Dendritic cell treated with granulocyte-macrophage colony-stimulating factor and Interleukin-4, amounts not matched to agents 40 ng/mL and 50 ng/mL, for 4 days (primary cell): ENCODE results near the gene SLC4A4.

Source experiments
- H3K27ac Mint-ChIP-seq: one replicate; pipeline ENCODE4 v1.8.0; 2022; ENCODE audit warnings: mild to moderate bottlenecking, mixed read lengths
- H3K27me3 Mint-ChIP-seq: one replicate; pipeline ENCODE4 v1.8.0; 2022; ENCODE audit warnings: mild to moderate bottlenecking, mixed read lengths
- H3K36me3 Mint-ChIP-seq: one replicate; pipeline ENCODE4 v1.8.0; 2022; ENCODE audit warnings: low read depth, mixed read lengths
- H3K4me1 Mint-ChIP-seq: one replicate; pipeline ENCODE4 v1.8.0; 2022; ENCODE audit warnings: low read depth, mixed read lengths
- H3K4me3 Mint-ChIP-seq: one replicate; pipeline ENCODE4 v1.8.0; 2022; ENCODE audit warnings: mild to moderate bottlenecking, moderate library complexity, mixed read lengths
- H3K9me3 Mint-ChIP-seq: one replicate; pipeline ENCODE4 v1.8.0; 2022; ENCODE audit warnings: mixed read lengths
- intact Hi-C: fragments of 100-400 bp; cut with micrococcal nuclease; formaldehyde crosslinking; loops from one replicate; pipeline ENCODE4 v1.15.0; 2022

The SLC4A4 gene

GRCh38 chr4:71568131-71568530, 229.3 kb downstream of the SLC4A4 start:
- intact Hi-C loops, result no loop called here
- Mint-ChIP-seq H3K9me3 (no peaks in the 10 kb centered on the region), H3K4me1 (no peaks in the 10 kb centered on the region), H3K4me3 (no peak overlapping the region), H3K27ac (no peak overlapping the region), H3K27me3 (no peaks in the 10 kb centered on the region), H3K36me3 (no peaks in the 10 kb centered on the region)

- Mint-ChIP-seq H3K9me3 (no peaks in the 10 kb centered on the region), H3K36me3 (no peaks in the 10 kb centered on the region), H3K27me3 (no peaks in the 10 kb centered on the region), H3K4me3 (no peak overlapping the region), H3K4me1 (no peaks in the 10 kb centered on the region), H3K27ac (no peak overlapping the region)
- intact Hi-C loops, result no loop called here
Observed at GRCh38 chr4:71570492-71570891, 231.7 kb downstream of the SLC4A4 start.

GRCh38 chr4:71571346-71571745, 232.5 kb downstream of the SLC4A4 start:
- H3K4me3 Mint-ChIP-seq, result no peak overlapping the region
- no peaks in the 10 kb centered on the region for H3K27me3 Mint-ChIP-seq
- no peaks in the 10 kb centered on the region for H3K36me3 Mint-ChIP-seq
- intact Hi-C loops, result no loop called here
- H3K4me1 Mint-ChIP-seq, result no peaks in the 10 kb centered on the region
- H3K9me3 Mint-ChIP-seq, result no peaks in the 10 kb centered on the region
- H3K27ac Mint-ChIP-seq, result no peak overlapping the region

GRCh38 chr4:71583971-71584370, 245.2 kb downstream of the SLC4A4 start:
- H3K4me1 Mint-ChIP-seq, result no peaks in the 10 kb centered on the region

GRCh38 chr4:71584585-71584984, 245.8 kb downstream of the SLC4A4 start:
- Mint-ChIP-seq H3K36me3 (no peaks in the 10 kb centered on the region), H3K4me3 (no peak overlapping the region), H3K27me3 (no peaks in the 10 kb centered on the region), H3K9me3 (peaks cover 20% of the 10 kb centered on the region), H3K27ac (no peak overlapping the region), H3K4me1 (no peaks in the 10 kb centered on the region)
- intact Hi-C loops, result no loop called here

More at GRCh38 chr4:71583971-71584370, 245.2 kb downstream of the SLC4A4 start:
- H3K9me3 Mint-ChIP-seq, result peaks cover 19% of the 10 kb centered on the region
- intact Hi-C loops, result no loop called here
- H3K27ac Mint-ChIP-seq, result no peak overlapping the region
- no peaks in the 10 kb centered on the region for H3K27me3 Mint-ChIP-seq
- H3K36me3 Mint-ChIP-seq, result no peaks in the 10 kb centered on the region
- H3K4me3 Mint-ChIP-seq, result no peak overlapping the region

GRCh38 chr4:71586087-71586763, 247.4 kb downstream of the SLC4A4 start:
- H3K27ac Mint-ChIP-seq, result no peak overlapping the region
- peaks cover 21% of the 10 kb centered on the region for H3K9me3 Mint-ChIP-seq
- no peak overlapping the region for H3K4me3 Mint-ChIP-seq
- intact Hi-C loops, result no loop called here
- no peaks in the 10 kb centered on the region for H3K36me3 Mint-ChIP-seq
- H3K4me1 Mint-ChIP-seq, result no peaks in the 10 kb centered on the region
- H3K27me3 Mint-ChIP-seq, result no peaks in the 10 kb centered on the region

GRCh38 chr4:71587995-71588394, 249.2 kb downstream of the SLC4A4 start:
- Mint-ChIP-seq H3K4me1 (no peaks in the 10 kb centered on the region), H3K27me3 (no peaks in the 10 kb centered on the region), H3K36me3 (no peaks in the 10 kb centered on the region), H3K4me3 (no peak overlapping the region), H3K27ac (no peak overlapping the region), H3K9me3 (peaks cover 7% of the 10 kb centered on the region)
- intact Hi-C loops, result no loop called here

- H3K27me3 Mint-ChIP-seq, result no peaks in the 10 kb centered on the region
- H3K4me3 Mint-ChIP-seq, result no peak overlapping the region
- H3K9me3 Mint-ChIP-seq, result peaks cover 7% of the 10 kb centered on the region
- no peaks in the 10 kb centered on the region for H3K4me1 Mint-ChIP-seq
- H3K27ac Mint-ChIP-seq, result no peak overlapping the region
- intact Hi-C loops, result no loop called here
- no peaks in the 10 kb centered on the region for H3K36me3 Mint-ChIP-seq
Observed at GRCh38 chr4:71592793-71593192, 254.0 kb downstream of the SLC4A4 start.

GRCh38 chr4:71593311-71593710, 254.5 kb downstream of the SLC4A4 start:
- Mint-ChIP-seq H3K9me3 (peaks cover 7% of the 10 kb centered on the region), H3K4me1 (no peaks in the 10 kb centered on the region), H3K27ac (no peak overlapping the region), H3K36me3 (no peaks in the 10 kb centered on the region), H3K4me3 (no peak overlapping the region), H3K27me3 (no peaks in the 10 kb centered on the region)
- intact Hi-C loops, result no loop called here

GRCh38 chr4:71595576-71596108, 256.8 kb downstream of the SLC4A4 start:
- no peaks in the 10 kb centered on the region for H3K36me3 Mint-ChIP-seq
- no peak overlapping the region for H3K4me3 Mint-ChIP-seq
- H3K9me3 Mint-ChIP-seq, result no peaks in the 10 kb centered on the region
- H3K4me1 Mint-ChIP-seq, result no peaks in the 10 kb centered on the region
- intact Hi-C loops, result no loop called here
- H3K27ac Mint-ChIP-seq, result no peak overlapping the region
- H3K27me3 Mint-ChIP-seq, result no peaks in the 10 kb centered on the region

GRCh38 chr4:71599578-71599977, 260.8 kb downstream of the SLC4A4 start:
- intact Hi-C loops, result no loop called here
- Mint-ChIP-seq H3K4me3 (no peak overlapping the region), H3K27ac (no peak overlapping the region), H3K36me3 (no peaks in the 10 kb centered on the region), H3K9me3 (no peaks in the 10 kb centered on the region), H3K27me3 (no peaks in the 10 kb centered on the region), H3K4me1 (no peaks in the 10 kb centered on the region)

GRCh38 chr4:71602289-71602900, 263.6 kb downstream of the SLC4A4 start:
- no peak overlapping the region for H3K27ac Mint-ChIP-seq
- no peaks in the 10 kb centered on the region for H3K4me1 Mint-ChIP-seq
- peaks cover 8% of the 10 kb centered on the region for H3K9me3 Mint-ChIP-seq
- H3K4me3 Mint-ChIP-seq, result no peak overlapping the region
- H3K27me3 Mint-ChIP-seq, result no peaks in the 10 kb centered on the region
- intact Hi-C loops, result no loop called here
- no peaks in the 10 kb centered on the region for H3K36me3 Mint-ChIP-seq

GRCh38 chr4:71604785-71605184, 266.0 kb downstream of the SLC4A4 start:
- H3K27me3 Mint-ChIP-seq, result no peaks in the 10 kb centered on the region
- intact Hi-C loops, result no loop called here
- no peak overlapping the region for H3K27ac Mint-ChIP-seq
- no peaks in the 10 kb centered on the region for H3K4me1 Mint-ChIP-seq
- H3K9me3 Mint-ChIP-seq, result peaks cover 15% of the 10 kb centered on the region
- H3K4me3 Mint-ChIP-seq, result no peak overlapping the region
- H3K36me3 Mint-ChIP-seq, result no peaks in the 10 kb centered on the region

GRCh38 chr4:71607109-71607508, 268.3 kb downstream of the SLC4A4 start:
- Mint-ChIP-seq H3K9me3 (peaks cover 15% of the 10 kb centered on the region), H3K4me1 (no peaks in the 10 kb centered on the region)
- intact Hi-C loops, result no loop called here

More at GRCh38 chr4:71607109-71607508, 268.3 kb downstream of the SLC4A4 start:
- Mint-ChIP-seq H3K36me3 (no peaks in the 10 kb centered on the region), H3K27me3 (no peaks in the 10 kb centered on the region), H3K4me3 (no peak overlapping the region), H3K27ac (no peak overlapping the region)
